GM19452 (cell line): ENCODE results near the gene CCT3.
"Not testable (repeated sequence)": the region's sequence is repeated elsewhere in the genome, so short reads cannot be mapped to it uniquely, and the experiment has no call there.

Source experiments
- ATAC-seq: cut with Tn5 transposase; IDR thresholded peaks from one replicate; pipeline ENCODE4 v1.9.1; 2021; ENCODE audit not compliant: unreplicated experiment

The CCT3 gene

DNA sequence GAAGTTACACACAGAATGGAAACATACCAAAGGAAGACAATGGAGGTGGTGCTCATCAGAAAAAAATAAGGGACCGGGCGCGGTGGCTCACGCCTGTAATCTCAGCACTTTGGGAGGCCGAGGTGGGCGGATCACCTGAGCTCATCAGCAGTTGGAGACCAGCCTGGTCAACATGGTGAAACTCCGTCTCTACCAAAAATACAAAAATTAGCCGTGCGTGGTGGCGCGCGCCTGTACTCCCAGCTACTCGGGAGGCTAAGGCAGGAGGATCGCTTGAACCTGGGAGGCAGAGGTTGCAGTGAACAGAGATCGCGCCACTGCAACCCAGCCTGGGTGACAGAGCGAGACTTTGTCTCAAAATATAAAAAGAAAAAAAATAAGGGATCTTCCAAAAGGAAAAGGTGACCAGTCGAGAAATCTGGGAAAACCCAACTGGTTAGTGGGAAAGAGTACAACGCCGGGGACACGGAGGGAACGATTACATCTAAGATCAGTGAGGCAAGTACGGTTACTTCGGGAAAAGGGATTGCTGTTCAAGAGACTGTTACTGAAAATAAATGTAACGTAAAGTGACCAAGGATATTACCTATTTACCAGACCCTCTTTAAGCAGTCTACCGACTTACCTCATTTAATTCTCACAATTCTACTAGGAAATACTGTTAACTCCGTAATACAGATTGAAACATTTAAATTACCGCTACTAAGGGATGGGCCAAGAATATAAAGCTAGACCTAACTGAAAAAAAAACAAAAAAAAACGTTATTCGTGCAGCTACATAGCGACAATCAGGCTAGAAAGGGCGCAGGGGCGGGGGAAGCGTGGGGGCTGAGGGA is 822 bp downstream of the CCT3 start:
- ATAC-seq, result no peak

- ATAC-seq, result no peak
Observed at GRCh38 chr1:156336242-156336641, 1.9 kb downstream of the CCT3 start.

- ATAC-seq, result not testable (repeated sequence)
Observed at GRCh38 chr1:156323179-156323578, 14.9 kb downstream of the CCT3 start.

DNA sequence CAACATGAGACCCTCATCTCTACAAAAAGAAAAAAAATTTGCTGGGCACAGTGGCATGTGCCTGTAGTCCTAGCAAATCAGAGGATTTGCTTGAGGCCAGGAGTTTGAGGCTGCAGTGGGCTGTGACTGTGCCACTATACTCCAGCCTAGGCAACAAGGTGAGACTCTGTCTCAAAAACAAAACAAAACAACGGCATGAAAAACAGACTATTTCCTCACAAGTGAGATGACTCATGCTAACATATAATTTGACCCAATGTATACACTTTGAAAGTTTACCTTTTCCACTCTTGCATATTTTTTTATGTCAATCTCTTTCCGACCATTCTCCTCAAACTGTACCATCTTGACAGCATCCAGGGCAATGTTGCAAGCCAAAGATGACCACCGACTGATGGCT is 17.5 kb downstream of the CCT3 start:
- ATAC-seq, result no peak

- no peak for ATAC-seq
Observed at GRCh38 chr1:156319664-156320063, 18.4 kb downstream of the CCT3 start.

DNA sequence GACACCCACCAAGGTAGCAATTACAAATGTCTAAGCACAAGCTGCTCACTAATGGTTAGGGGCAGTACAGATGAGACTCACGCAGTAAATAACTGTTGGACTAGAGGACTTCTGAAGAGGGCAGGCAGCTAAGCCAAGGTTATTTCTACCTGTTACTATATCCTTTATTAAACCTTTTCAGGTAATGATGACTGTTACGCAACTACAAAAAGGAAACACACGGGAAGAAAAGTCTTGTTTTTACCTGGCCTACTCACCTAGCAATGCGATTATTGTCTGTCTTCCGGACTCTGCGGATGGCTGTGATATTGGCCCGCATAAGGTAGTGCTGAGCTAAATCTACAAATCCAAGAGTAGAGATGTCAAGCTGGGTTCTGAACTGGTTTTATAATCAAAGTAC is 21.2 kb downstream of the CCT3 start:
- ATAC-seq, result no peak

DNA sequence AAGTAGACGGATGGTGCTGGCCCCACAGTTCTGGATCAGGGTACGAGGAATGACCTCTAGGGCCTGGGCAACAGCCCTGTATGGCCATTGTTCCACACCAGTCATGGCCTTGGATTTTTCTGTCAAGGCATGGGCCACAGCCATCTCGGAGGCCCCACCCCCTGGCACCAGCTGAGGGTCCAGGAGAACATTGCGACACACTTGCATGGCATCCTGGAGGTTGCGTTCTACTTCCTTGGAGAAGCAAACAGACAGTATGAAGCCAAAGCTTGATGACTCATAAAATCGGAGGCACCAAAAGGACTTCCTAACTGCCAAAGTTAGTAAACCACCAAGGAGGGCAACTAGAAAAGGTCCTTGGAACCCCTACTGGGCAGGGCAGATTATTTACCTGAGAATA is 27.1 kb downstream of the CCT3 start:
- ATAC-seq, result no peak

GRCh38 chr1:156308078-156308477 is 30.0 kb downstream of the CCT3 start:
- no peak for ATAC-seq

DNA sequence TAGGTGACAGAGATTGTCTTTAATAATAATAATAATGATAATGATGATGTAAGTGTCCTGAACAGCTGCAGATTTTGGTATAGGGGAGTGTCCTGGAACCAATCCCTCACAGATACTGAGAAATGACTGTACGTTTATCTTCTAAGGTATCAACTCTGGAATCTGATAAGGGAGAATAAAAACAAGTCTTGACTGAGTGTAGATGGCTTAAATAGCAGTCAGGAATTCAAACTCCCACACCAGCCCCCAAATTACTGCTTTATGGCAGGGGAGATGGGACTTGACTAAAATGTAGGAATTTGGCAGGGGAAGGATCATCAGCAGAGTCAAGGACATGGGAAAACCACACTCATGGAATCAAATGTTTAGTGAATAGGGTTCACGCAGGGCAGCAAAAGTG is 32.9 kb downstream of the CCT3 start:
- no peak for ATAC-seq

GRCh38 chr1:156303241-156303640 is 34.9 kb downstream of the CCT3 start:
- no peak for ATAC-seq

DNA sequence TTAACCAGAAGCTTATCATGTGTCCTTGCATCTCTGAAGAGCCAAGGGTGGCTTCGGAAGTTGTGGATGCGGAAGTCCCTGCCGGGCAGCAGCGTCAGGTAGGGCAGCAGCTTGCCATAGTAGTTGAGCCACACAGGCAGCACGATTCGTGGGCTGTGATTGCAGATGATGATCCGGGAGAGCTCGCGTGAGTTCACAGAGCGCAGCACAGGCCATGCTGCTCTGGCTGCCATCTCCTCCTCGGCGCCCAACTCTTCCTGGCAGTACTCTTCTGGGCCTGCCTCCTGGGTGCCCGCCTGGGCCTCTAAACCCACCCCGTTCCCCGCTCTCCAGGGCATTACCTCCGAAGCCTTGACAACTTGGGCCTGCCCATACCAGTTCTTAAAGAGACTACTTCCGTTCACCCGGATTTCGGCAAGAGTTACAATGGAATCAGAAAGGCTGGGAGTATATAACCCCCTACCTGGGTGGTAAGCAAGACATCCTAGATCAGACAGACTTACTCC is 39.2 kb downstream of the CCT3 start, which contains the start of gene VHLL:
Gene VHLL (minus strand): TSS at position 456 of the 506 bp plus-strand sequence. CDS start 118 bp downstream, at position 338.
- ATAC-seq, result no peak

- ATAC-seq, result no peak
Observed at GRCh38 chr1:156295391-156295947, 42.6 kb downstream of the CCT3 start, which contains the start of gene GLMP. Gene GLMP (minus strand): TSS chr1:156295679. CDS start chr1:156295645, 34 bp downstream.

DNA sequence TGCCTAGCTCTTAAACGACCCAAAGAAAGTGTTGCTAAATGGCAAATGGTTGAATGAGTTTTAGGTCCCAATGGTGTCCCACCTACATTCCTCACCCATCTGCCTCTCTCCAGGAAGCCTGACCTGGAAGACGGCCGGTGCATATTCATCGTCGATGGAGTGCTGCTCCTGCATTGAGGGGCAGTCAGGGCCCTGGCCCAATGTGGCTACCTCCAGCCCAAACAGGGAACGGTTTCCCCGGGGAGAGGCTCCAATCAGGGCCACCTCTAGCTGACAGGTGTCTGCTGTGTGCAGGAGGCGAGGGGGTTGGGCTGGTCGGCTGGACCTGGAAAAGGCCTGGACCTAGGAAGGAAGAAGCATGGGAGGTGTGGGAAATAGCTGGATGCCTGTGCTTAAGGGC is 44.2 kb downstream of the CCT3 start:
- no peak for ATAC-seq

DNA sequence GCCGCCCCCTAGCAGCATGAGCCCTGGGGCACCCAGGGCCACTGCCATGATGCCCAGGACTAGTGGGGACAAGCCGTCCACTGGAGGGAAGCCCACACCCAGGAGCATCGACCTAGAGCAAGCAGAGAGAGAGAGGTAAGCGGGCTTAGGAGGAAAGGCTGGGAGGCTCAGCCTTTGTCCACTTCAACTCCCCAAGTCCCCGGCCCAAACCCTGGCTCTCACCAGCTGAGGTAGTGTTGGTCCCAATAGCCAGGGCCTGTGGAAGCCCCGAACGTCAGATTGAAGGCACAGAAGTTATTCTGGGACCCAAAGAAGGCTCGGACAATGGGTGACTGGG is 45.0 kb downstream of the CCT3 start:
- ATAC-seq, result no peak

DNA sequence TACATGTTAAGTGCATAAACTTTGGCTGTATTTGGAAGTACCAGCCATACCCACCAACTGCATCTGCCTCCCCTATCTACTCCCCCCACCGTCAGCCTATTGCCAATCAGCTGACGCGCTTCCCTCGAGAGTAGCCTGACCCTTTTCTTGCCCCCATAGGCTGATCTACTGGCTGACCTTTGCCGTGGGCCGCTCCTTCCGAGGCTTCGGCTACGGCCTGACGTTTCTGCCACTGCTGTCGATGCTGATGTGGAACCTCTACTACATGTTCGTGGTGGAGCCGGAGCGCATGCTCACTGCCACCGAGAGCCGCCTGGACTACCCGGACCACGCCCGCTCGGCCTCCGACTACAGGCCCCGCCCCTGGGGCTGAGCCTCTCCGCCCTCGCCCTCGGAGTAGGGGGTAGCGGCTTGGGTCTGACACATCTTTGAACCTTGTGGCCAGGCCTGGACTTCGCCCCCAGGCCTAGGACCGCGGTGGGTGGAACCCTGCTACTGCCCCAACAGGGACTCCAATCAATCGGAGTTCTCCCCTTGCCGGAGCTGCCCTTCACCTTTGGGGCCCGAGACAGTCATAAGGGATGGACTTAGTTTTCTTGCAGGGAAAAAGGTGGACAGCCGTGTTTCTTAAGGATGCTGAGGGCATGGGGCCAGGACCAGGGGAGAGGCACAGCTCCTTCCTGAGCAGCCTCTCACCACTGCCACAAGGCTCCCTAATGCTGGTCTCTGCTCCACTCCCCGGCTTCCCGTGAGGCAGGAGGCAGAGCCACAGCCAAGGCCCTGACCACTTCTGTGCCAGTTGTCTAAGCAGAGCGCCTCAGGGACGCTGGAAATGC is 46.6 kb downstream of the CCT3 start:
- ATAC-seq, result no peak

GRCh38 chr1:156289857-156290256 is 48.2 kb downstream of the CCT3 start:
- ATAC-seq, result no peak

DNA sequence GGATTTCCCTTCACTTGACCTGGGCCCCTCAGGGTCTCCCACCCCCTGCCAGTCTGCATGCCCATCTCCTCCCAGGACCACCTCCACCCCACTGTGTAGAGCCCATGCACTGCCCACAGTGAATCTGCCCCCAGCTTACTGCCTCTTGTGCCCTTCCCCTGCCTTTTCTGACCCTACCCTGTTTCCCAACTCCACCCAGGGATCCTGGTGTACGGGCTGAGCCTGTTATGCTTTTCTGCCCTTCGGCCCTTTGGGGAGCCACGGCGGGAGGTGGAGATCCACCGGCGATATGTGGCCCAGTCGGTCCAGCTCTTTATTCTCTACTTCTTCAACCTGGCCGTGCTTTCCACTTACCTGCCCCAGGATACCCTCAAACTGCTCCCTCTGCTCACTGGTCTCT is 52.0 kb downstream of the CCT3 start:
- ATAC-seq, result no peak

GRCh38 chr1:156285437-156285836 is 52.7 kb downstream of the CCT3 start:
- ATAC-seq, result no peak

DNA sequence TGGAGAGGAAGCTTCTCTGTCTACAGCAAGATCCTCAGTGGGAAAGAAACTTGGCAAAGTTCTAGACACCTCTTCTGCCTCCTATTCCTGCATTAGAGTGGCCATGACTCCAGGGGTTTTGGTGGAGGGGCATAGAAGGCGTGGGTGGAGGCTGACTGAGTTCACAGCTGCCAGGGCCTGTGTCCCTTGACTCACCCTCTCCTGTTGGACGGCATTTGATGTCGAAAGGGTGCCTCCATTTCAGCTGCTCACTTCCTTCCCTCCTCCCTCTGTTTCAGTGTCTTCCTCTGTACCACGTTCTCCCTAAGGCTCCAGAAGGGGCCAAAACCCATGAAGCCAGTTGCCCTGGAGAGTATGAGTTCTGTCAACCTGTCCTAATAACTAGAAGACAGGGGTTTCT is 53.3 kb downstream of the CCT3 start:
- no peak for ATAC-seq

GRCh38 chr1:156284112-156284511 is 54.0 kb downstream of the CCT3 start, which contains the start of gene TMEM79:
Gene TMEM79 (plus strand): TSS chr1:156284325. CDS start chr1:156285227, 902 bp downstream.
- no peak for ATAC-seq

GRCh38 chr1:156283521-156283920 is 54.6 kb downstream of the CCT3 start:
- no peak for ATAC-seq
